RWPE2 (cell line): ENCODE measurements around the gene TNIP3.

Experiments used
- ATAC-seq: fragments of 200-7000 bp; cut with Tn5 transposase; 3 replicates; pipeline ENCODE4 v1.9.1; 2021; ENCODE audit warnings: low read depth
- DNase-seq: peaks from one replicate; pipeline ENCODE4 v3.0.0-alpha.2; 2020; ENCODE audit warnings: low spot score
- H3K27ac ChIP-seq: fragments of 450-650 bp; 2 replicates; pipeline ENCODE4 v1.5.1; 2017; ENCODE audit warnings: mild to moderate bottlenecking; ENCODE audit not compliant: poor library complexity, severe bottlenecking
- H3K27me3 ChIP-seq: fragments of 250-450 bp; sonication (Bioruptor Pico); 2 replicates; pipeline ENCODE4 v1.5.1; 2021; ENCODE audit warnings: mild to moderate bottlenecking, moderate library complexity; ENCODE audit not compliant: insufficient read depth, poor library complexity, severe bottlenecking
- H3K36me3 ChIP-seq: fragments of 250-450 bp; sonication (Bioruptor Pico); 2 replicates; pipeline ENCODE4 v1.5.1; 2020; ENCODE audit warnings: low read depth, mild to moderate bottlenecking, moderate library complexity
- H3K4me1 ChIP-seq: fragments of 250-450 bp; sonication (Bioruptor Pico); 2 replicates; pipeline ENCODE4 v1.5.1; 2021; ENCODE audit warnings: mild to moderate bottlenecking, moderate library complexity; ENCODE audit not compliant: insufficient read depth, poor library complexity, severe bottlenecking
- H3K4me3 ChIP-seq: fragments of 250-450 bp; sonication (Bioruptor Pico); 2 replicates; pipeline ENCODE4 v1.5.1; 2021; ENCODE audit warnings: mild to moderate bottlenecking, moderate library complexity; ENCODE audit not compliant: severe bottlenecking
- H3K9me3 ChIP-seq: fragments of 250-450 bp; sonication (Bioruptor Pico); 2 replicates; pipeline ENCODE4 v1.5.1; 2021; ENCODE audit warnings: mild to moderate bottlenecking, moderate library complexity; ENCODE audit not compliant: severe bottlenecking
- CTCF ChIP-seq: fragments of 450-650 bp; IDR thresholded peaks from one replicate; pipeline ENCODE4 v1.5.1; 2017; ENCODE audit warnings: mild to moderate bottlenecking, moderate library complexity; ENCODE audit not compliant: poor library complexity, severe bottlenecking

The TNIP3 gene

GRCh38 chr4:121093261-121093660 is 70.9 kb downstream of the TNIP3 start:
- H3K4me3 ChIP-seq: no peak overlapping the region
- no peaks in the 10 kb centered on the region for H3K4me1 ChIP-seq
- no peaks in the 10 kb centered on the region for H3K9me3 ChIP-seq
- no peaks in the 10 kb centered on the region for H3K36me3 ChIP-seq
- H3K27ac ChIP-seq: no peak overlapping the region
- DNase-seq: no peak
- no peaks in the 10 kb centered on the region for H3K27me3 ChIP-seq
- no peak for TF ChIP-seq CTCF
- no peak for ATAC-seq

GRCh38 chr4:121091941-121092340 is 72.2 kb downstream of the TNIP3 start:
- H3K4me1 ChIP-seq: no peaks in the 10 kb centered on the region
- H3K9me3 ChIP-seq: no peaks in the 10 kb centered on the region
- ATAC-seq (no peak), DNase-seq (no peak)
- H3K4me3 ChIP-seq: no peak overlapping the region
- no peaks in the 10 kb centered on the region for H3K36me3 ChIP-seq
- no peak overlapping the region for H3K27ac ChIP-seq
- H3K27me3 ChIP-seq: no peaks in the 10 kb centered on the region
- TF ChIP-seq CTCF: no peak

GRCh38 chr4:121088867-121089266 is 75.3 kb downstream of the TNIP3 start:
- TF ChIP-seq CTCF: no peak
- Histone ChIP-seq H3K4me1 (no peaks in the 10 kb centered on the region), H3K4me3 (no peak overlapping the region), H3K27me3 (no peaks in the 10 kb centered on the region), H3K9me3 (no peaks in the 10 kb centered on the region), H3K36me3 (no peaks in the 10 kb centered on the region), H3K27ac (no peak overlapping the region)
- no peak for DNase-seq
- ATAC-seq: no peak
